ENCODE measurements around the gene SIGLEC7.
"Not testable (repeated sequence)": the region's sequence is repeated elsewhere in the genome, so short reads cannot be mapped to it uniquely, and the experiment has no call there.

The SIGLEC7 gene

DNA sequence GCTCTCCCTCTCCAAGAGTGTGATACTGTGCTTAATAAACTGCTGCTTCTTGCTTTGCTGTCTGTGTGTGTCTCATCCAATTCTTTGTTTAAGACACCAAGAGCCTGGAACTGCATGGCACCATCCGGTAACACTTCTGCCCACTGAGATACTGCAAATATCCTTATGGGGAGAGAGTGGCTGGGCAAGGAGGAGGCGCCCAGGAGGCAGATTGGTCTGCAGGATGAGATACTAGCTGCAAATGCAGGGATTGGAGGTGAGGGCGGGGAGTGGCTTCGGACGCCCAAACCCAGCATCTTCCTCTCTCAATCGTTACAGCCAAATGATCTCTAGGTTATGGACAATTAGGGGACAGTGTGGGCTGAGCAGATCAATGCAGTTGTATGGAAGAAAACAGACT is 1.7 kb upstream of the SIGLEC7 start:
- no peak for DNase-seq

DNA sequence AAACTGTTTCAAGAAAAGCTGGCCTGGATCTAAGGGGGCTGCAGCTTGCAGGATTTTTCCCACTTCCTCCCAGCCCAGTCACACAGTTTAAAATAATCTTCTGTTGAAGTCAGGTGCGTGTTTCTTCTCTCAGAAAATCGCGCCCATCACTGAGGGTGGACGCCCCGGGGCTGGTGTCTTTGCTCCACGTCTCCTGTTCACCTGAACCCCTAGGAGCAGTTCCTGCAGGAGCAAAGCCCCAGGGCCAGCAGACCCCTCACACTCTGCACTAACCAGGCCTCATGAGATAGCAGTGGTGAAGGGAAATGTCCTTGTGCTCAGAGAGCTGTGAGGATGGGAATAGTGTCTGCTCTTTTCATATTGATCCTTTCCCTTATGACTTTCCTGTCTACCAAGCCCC is 920 bp upstream of the SIGLEC7 start:
- DNase-seq, result no peak

DNA sequence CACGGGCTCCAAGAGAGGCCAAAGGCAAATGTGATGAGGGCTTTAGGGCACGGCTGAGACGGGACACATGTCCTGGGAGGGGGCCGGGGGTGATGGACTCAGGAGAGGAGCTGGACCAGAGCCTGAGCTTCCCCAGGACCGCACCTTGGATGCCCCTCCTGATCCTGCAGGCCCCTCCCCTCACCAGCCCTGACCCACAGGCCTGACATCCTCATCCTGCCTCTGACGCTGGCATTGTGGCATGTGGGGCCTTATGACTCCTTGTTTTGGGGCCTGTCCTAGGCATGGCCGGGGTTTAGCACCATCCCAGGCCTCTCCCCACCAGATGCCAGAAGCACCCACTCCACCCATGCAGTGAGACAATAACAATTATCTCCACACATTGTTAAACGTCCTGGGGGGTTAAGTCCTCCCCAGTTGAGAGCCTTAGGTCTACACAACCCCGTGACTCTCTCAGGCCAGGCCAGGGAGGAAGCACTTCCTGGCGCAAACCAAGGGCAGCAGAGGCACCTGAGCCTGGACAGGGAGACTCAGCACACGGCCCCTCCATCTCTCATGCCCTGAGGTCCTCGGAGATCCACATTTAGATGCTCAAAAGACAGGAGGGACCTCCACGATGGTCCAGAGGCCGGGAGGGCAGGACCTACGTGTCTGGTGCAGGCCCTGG is 841 bp downstream of the SIGLEC7 start:
- DNase-seq, result not testable (repeated sequence)

DNA sequence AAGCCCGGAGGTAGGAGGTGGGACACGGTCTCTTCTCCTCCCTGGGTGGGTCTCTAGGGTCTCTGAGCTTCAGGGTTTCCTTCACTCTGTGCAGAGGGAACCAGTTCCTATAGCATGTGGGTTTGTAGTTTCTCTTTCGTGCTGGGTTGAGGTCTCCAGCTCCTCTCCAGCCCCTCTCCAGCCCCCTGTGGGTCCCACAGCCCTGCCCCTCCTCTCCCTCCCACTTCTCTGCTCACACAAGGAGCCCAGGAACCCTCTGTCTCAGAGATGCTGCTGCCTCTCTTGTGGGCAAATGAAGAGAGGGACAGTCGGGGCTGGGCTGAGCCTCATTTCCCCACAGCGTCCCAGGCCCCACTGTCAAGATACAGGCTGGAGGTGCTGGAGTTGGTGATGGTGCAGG is 1.4 kb downstream of the SIGLEC7 start:
- no peak for DNase-seq

DNA sequence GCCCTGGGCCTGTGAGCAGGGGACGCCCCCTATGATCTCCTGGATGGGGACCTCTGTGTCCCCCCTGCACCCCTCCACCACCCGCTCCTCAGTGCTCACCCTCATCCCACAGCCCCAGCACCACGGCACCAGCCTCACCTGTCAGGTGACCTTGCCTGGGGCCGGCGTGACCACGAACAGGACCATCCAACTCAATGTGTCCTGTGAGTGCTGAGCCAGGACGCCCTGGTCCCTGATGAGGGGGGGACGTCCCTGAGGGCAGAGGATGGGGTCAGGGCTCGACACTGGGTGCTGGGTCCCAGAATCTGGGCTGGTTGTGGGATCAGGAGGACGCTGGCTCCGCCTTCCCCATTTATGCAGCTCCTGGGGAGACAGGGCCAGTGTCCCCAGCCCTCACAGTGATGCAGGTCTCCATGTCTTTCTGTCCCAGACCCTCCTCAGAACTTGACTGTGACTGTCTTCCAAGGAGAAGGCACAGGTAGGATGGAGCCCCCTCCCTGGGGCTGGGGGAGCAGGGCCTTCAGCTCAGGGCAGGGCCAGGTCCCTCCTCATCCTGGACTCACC is 2.5 kb downstream of the SIGLEC7 start:
- DNase-seq, result no peak

DNA sequence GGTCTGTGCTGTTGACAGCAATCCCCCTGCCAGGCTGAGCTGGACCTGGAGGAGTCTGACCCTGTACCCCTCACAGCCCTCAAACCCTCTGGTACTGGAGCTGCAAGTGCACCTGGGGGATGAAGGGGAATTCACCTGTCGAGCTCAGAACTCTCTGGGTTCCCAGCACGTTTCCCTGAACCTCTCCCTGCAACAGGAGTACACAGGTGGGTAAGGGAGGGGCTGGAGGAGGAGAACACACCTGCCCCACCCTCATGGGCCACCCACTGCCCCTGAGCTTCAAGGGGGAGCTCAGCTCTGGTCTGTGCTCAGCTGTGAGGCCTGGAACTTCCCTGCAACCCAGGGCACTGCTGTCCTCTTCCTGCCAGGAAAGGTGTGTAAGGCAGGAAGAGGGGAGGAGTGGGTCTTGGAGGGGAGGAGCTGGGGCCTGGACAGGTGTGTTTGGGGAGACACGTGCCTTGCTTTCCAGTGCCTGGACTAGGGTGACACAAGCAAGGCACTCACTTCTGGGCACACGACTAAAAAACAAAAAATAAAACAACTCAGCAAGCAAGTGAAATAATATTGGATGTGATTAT is 3.9 kb downstream of the SIGLEC7 start:
- no peak for DNase-seq

DNA sequence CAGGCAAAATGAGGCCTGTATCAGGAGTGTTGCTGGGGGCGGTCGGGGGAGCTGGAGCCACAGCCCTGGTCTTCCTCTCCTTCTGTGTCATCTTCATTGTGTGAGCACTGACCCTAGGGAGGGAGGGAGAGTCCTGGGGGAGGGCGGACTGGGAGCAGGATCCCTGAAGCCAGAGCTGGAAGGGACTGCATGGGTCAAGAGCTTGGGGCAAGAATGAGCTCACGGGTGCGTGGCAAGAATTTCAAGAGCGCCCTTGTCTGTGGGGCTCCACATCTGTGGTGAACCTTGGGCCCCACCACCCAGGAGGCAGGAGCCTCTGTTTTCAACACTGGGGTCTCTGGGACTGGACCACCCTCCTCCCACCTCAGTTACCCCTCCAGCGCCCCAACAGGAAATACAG is 4.7 kb downstream of the SIGLEC7 start:
- DNase-seq, result no peak

DNA sequence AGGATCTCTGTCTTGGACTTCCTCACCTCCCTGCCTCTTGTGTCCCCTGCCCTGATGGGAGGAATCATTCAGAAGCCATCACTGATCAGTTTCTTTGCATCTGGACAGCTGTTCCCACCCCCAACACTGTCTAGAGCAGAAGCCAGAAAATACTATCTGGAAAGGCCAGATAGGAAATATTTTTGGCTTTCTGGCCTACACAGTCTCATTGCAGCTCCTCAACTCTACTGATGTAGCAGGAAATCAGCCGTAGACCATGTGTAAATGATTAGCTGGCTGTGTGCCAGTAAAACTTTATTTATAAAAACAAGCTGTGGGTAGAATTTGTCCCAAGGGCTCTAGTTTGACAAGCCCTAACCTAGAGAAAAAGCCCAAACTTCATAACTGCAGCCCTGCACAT is 5.6 kb downstream of the SIGLEC7 start:
- no peak for DNase-seq

DNA sequence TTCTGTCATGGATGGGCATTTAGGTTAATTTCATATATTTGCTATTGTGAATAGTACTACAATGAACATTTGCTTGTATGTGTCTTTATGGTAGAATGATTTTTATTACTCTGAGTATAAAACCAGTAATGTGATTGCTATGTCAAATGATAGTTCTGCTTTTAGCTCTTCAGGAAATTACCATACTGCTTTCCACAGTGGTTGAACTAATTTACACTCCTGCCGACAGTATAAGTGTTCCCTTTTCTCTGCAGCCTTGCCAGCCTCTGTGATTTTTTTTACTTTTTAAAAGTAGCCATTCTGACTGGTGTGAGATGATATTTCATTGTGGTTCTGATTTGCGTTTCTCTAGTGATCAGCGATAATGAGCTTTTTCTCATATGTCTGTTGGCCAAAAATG is 6.5 kb downstream of the SIGLEC7 start:
- no peak for DNase-seq

DNA sequence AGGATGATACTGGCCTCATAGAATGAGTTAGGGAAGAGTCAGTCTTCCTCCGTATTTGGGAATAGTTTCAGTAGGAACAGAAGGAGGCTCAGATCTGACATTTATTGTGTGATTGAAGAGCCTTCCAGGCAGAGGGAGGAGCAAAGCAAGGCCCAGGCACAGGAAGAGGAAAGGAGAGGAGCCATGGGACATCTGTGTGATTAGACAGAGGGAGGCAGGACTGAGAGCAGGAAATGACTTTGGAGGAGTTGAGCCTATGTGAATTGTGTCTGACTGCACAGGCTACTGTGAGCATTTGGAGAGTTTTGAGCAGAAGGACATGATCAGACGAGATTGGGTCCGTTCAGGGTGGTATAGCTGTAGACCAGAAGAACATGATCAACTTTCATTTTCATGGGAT is 8.5 kb downstream of the SIGLEC7 start:
- no peak for DNase-seq

DNA sequence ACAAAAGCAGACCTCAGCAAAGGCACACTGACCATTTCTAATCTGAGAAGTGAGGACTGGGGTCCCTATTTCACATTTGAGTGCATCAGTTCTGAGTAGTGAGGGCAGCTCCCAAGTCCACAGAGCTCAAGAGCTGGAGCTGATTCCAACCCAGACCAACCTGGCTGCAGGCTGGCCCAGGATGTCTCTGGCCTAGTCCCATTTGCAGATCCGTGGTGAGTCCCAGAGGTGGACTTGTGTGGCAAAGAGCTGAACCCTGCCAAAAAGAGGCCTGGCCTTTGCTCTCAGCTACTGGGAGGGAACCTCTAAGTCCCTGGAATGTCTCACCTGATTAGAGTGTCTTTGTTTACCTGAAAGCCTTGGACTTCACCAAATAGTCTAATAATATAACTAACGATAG is 14.6 kb downstream of the SIGLEC7 start:
- no peak for DNase-seq

DNA sequence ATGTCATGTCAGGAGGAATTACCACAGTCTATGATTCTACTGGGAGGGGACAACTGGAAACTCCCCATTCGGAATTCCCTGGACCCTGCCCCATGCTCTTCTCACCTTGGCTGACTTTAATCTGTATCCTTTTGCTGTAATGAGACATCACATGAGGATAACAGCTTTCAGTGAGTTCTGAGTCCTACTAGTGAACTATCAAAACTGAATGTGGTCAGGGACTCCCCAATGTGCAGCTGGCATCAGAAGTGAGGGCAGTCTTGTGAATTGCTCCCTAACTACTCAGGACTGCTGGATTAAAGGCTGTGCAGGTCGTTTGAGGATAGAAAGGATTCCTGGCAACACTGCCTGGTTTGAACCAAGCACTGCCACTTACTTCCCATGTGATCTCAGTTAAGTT is 15.2 kb downstream of the SIGLEC7 start:
- DNase-seq, result no peak

DNA sequence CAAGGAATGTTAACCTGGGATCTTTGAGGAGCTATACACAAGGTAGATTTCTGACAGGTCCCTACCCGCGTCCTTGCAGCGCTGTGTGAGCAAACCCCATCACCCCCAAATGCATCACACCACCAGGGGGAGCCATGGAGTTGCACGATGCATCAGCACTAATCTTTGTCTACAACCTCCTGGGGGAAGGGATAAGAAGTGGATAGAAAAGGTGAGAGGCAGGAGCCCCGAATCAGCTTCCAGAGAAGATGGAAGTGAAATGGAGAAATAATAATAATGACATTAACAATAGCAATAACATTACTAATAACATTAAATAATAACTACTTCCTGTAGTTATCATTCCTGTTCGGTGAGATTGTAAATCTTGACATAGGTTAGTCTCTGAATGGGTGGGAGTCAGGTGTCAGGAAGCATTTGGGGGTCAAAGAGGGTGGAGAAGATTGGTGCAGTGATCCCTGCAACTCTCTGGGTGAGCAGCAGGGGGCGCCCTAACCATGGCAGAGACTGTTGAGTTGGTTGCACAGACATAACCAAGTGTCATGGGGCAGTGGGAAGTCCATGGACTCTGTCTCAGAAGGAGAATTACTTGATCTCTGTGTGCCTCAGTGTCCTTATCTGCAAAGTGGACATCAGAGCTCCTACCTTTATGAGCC is 16.5 kb downstream of the SIGLEC7 start:
- peak; percentile 64 for DNase-seq

DNA sequence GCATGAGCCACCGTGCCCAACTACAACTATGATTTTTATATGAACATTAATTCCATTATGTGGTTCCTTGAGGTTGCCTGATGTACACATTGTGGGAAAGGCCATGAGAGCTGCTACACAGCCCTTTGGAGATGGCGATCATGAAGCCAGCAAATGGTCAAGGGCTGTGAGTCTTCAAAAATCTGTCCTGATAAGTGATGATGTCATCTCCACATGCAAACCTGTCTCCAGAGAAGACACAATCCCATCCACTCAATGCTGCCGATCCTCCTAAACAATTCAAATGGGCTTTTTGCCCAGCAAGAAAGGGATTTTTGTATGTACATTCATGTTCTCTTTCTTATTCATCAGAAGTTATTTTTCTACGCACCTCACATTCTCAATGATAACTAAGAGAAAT is 17.6 kb downstream of the SIGLEC7 start:
- no peak for DNase-seq

DNA sequence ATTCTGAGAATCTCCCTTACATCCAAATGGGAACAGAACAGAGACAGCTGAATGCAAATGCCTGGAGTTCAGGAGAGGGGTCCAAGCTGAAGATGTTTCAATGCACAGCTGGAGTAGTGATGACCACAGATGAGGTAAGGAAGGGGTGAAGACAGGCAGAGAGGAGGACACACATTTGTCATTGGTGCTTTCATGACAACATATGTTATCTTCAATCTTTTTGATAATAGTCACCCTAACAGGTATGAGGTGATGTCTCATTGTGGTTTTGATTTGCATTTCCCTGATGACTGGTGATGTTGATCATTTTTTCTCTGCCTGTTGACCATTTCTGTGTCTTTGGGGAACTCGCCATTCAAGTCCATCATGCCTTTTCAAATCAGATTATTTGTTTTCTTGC is 19.2 kb downstream of the SIGLEC7 start:
- no peak for DNase-seq

DNA sequence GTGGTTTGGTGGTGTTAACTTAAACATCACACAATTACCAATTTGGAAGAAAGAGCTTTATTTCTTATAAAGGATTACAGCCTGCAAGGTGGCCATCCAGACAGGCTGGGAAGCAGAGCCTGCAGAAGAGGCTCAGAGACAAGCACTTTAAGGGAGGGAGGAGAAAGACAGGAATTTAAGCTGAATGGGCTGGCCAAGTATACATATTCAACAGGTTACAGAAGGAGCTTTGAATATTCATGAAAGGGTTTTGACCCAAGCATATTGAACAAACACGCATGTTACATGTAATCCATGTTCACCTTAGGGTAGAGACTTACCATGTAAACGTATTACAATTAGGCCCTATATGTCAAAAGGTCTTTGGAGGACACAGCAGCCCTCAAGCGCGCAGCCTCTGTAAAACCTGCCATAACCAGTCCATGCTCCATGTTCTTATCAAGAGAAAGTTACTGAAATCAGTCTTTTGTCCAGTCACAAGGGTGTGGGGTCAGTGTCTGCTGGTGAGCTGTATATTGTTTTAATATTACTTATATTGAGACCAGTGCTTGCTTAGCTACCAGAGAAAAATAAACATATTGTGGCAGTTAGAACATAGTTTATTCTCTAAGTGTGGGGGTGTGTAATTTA is 19.9 kb downstream of the SIGLEC7 start:
- no peak for DNase-seq

DNA sequence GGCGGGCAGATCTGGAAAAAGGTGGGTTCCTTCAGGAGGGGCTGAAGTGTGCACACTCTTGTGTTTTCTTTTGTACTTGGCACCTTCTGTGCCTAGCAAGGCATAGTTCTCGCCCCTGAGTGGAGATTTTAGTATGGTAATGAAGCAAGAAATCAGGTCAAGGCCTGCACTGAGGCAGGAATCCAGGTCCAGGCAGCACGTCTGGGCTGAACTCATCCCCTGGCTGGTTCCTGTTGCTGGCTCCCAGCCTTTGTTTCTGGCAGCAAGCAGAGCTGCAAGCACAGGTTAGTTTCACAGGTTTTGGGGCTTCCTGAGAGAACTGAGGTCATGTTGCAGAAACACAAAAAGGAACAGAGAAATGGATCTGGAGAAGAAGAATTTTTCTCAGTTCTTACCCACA is 21.2 kb downstream of the SIGLEC7 start:
- no peak for DNase-seq

DNA sequence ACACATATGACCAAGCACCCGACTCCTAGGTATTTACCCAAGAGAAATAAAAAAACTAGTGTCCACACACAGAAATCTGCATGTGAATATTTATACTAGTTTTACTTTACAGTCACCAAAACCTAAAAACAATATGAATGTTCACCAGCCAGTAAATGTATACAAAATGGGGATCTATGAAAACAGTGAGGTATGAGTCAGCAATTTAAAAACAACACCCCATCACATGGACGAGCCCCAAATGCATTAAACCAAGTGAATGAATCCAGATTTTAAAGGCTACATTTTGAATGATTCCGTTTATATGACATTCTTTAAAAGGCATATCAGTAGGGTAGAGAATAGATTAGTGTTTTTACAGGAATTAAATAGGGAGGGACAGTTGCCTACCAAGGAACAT is 22.1 kb downstream of the SIGLEC7 start:
- DNase-seq, result no peak

DNA sequence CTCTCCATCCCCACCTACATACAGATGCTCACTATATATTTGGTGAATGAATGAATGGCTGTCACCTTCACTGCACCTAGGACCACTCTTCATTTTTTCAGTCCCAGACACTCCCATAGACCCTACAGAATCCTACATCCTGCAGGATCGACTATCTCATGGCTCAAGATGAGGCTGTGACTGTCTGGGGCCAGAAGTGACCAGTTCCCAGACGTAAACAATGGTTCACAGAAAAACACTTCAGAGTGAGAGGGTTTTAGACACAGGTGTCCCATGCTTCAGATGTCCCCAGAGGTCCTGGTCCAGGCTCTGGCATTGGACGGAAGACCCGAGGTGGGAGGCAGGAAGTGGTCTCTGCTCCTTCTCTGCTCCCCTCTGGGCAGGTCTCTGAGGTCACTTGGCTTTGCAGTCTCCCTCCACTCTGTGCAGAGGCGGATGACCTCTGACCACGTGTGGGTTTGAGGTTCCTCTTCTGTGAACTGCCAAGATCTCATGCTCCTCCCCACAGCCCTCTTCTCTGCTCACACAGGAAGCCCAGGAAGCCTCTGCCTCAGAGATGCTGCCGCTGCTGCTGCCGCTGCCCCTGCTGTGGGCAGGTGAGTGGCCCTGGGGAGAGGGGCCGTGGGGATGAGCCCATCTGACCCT is 24.9 kb downstream of the SIGLEC7 start:
- DNase-seq, result no peak

DNA sequence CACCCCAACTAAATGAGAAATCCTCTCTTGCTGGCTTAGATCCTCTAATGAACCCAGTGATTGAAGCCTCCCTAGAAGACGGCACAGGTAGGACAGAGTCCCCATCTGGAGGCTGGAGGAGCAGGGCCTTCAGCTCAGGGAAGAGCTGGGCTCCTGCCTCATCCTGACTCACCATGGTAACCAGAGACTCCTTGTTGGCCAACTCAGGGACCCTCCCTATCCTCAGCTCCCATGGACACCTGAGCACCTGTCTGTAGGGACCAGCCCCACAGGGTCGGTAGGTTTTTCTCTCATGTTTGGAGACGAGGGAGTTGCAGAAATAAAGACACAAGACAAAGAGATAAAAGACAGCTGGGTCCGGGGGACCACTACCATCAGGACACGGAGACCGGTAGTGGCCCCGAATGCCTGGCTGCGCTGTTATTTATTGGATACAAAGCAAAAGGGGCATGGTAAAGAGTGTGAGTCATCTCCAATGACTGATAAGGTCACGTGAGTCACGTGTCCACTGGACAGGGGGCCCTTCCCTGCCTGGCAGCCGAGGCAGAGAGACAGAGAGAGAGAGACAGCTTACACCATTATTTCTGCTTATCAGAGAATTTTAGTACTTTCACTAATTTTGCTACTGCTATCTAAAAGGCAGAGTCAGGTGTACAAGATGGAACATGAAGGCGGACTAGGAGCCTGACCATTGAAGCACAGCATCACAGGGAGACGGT is 26.6 kb downstream of the SIGLEC7 start:
- DNase-seq, result no peak

DNA sequence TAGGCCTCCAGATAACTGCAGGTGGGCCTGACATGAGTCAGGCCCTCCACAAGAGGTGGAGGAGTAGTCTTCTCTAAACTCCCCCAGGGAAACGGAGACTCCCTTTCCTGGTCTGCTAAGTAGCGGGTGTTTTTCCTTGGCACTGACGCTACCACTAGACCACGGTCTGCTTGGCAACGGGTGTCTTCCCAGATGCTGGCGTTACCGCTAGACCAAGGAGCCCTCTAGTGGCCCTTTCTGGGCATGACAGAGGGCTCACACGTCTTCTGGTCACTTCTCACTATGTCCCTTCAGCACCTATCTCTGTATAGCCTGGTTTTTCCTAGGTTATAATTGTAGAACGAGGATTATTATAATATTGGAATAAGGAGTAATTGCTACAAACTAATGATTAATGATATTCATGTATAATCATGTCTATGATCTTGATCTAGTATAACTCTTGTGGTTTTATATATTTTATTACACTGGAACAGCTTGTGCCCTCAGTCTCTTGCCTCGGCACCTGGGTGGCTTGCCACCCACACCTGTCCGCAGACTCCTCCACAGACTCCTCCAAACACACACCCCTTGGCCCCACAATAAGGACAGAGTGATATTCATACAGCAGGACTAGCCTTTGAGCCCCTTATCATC is 27.3 kb downstream of the SIGLEC7 start:
- DNase-seq, result peak; percentile 37

DNA sequence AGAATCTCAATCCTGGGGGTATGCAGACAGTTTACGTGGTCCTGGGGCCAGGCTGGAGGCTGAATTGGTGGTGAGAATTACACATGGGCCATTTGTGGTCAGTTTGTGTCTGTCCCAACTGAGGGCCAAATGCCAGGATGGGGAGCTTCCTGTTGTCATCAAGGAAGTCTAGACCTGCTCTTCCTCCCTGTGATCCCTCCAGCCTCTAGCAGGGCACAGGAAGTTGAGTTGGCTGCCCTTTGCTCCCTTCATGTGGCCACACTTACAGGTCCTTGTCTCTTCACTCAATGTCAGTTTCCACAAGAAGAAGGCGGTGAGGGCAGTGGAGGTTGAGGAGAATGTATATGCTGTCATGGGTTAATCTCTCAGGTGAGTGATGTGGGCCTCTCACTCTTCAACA is 30.1 kb downstream of the SIGLEC7 start:
- no peak for DNase-seq

Measured in stimulated activated naive CD4-positive, alpha-beta T cell treated with Interleukin-2 at 50 U/mL for 16 hours (primary cell).